D721Med (cell line): Measurements from ENCODE around the gene S100A13.
"Not testable (repeated sequence)": the region's sequence is repeated elsewhere in the genome, so short reads cannot be mapped to it uniquely, and the experiment has no call there.

Experiments used
- DNase-seq: peaks from one replicate; pipeline ENCODE4 v3.0.0; 2011; ENCODE audit warnings: low spot score; ENCODE audit not compliant: insufficient read length
- FAIRE-seq: peaks from 2 replicates; lab custom pipeline; 2011; peaks lifted over from hg19 to GRCh38; lab: Jason Lieb, UNC
- CTCF ChIP-seq: IDR thresholded peaks from 2 replicates; pipeline ENCODE4 v1.5.1; 2012; ENCODE audit warnings: mild to moderate bottlenecking, control low read depth; ENCODE audit not compliant: insufficient read depth; ENCODE audit errors: missing control alignments

The S100A13 gene

DNA sequence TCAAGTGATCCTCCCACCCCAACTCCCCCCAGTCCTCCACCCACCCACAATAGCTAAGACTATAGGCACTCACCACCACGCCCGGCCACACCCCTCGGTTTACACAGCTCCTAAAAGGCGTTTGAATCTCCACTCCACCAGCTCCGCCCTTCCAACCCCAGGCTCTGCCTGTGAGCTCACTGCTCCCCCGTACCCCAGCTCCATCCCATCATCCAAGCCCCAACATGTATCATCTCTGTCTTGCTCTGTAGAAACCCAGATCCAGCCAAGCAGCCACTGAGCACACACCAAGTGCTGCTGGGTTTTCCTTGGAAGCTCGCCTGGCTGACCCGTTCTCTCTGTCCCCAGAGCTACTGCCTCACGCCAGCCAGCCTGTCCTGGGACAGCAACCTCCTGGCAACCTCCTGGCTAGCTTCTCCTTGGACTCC is 49.7 kb downstream of the S100A13 start:
- no peak for TF ChIP-seq CTCF
- FAIRE-seq: no peak
- DNase-seq: no peak

DNA sequence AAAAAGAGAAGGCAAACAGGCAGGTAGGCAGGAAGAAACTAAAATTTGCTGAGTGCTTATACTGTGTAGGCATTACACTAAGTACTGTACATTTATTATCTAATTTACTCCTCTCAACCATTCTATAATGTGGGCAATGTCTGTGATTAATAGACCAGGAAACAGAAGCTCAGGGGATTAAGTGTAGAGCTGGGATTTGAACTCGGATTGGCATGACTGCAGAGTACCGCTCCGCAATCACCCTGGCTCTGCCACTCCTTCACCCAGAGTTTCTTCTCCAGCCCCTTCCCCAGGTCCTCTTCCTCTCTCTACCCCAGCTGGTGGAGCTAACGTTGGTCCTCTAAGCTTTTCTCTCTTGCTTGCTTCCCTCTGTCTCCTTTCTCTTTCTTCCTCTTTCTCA is 50.2 kb downstream of the S100A13 start:
- TF ChIP-seq CTCF: no peak
- FAIRE-seq (peak; percentile 75), DNase-seq (no peak)

GRCh38 chr1:153575497-153575896 is 51.8 kb downstream of the S100A13 start:
- not testable (repeated sequence) for FAIRE-seq, DNase-seq

- FAIRE-seq: not testable (repeated sequence)
These were observed 52.2 kb downstream of the S100A13 start for GRCh38 chr1:153575081-153575491.

GRCh38 chr1:153573351-153573750 is 54.0 kb downstream of the S100A13 start:
- no peak for TF ChIP-seq CTCF
- DNase-seq (no peak), FAIRE-seq (no peak)

More at GRCh38 chr1:153575081-153575491, 52.2 kb downstream of the S100A13 start:
- not testable (repeated sequence) for DNase-seq

DNA sequence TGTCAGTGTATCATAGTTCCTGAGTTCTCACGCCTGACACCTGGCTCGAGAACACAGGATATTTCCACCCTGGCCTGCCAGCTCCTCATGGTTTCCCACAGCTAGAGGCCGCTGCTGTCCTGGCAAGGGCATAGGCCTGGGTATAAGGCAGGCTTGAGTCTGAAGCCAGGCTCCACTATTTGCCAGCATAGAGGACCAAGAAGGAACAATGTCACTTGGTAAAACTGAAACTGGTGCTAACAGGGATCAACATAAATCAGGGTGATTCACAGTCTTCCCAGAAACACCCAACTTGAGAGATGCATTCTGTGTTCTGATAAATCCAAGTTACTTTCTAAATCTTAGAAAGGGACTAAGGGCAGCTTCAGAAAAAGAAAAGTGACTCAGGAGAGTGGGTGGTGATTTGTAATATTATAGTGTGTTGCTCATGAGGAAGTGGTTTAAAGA is 54.7 kb downstream of the S100A13 start:
- FAIRE-seq (no peak), DNase-seq (no peak)
- peak; percentile 96 for TF ChIP-seq CTCF

- no peak for TF ChIP-seq CTCF
- DNase-seq: no peak
- no peak for FAIRE-seq
These were observed 55.6 kb downstream of the S100A13 start for GRCh38 chr1:153571706-153572105.

- FAIRE-seq: no peak
- TF ChIP-seq CTCF: no peak
- no peak for DNase-seq
These were observed 56.4 kb downstream of the S100A13 start for GRCh38 chr1:153570874-153571273.
